GM06990 (cell line): ENCODE data around the gene NUDT2.

Source experiments
- DNase-seq: peaks from one replicate; pipeline ENCODE4 v3.0.0-alpha.2; 2011; ENCODE audit not compliant: insufficient read length; ENCODE audit errors: extremely low read depth
- H3K27me3 ChIP-seq: replicated peaks from 2 replicates; pipeline ENCODE4 v1.6.0; 2011; ENCODE audit warnings: low read length; ENCODE audit not compliant: control insufficient read depth, insufficient read depth
- H3K36me3 ChIP-seq: 2 replicates; pipeline ENCODE4 v1.5.1; 2011; ENCODE audit warnings: low read length; ENCODE audit not compliant: control insufficient read depth, insufficient read depth
- H3K4me3 ChIP-seq: replicated peaks from 2 replicates; pipeline ENCODE4 v1.5.1; 2011; ENCODE audit warnings: low read depth, mild to moderate bottlenecking, control low read depth, low read length
- TF ChIP-seq, protein P1 (sequence below): IDR thresholded peaks from 2 replicates; pipeline ENCODE4 v1.5.1; 2011; ENCODE audit warnings: low read length, control low read depth, mild to moderate bottlenecking, inconsistent platforms; ENCODE audit not compliant: insufficient read depth, poor library complexity, severe bottlenecking

NUDT2 gene

DNA sequence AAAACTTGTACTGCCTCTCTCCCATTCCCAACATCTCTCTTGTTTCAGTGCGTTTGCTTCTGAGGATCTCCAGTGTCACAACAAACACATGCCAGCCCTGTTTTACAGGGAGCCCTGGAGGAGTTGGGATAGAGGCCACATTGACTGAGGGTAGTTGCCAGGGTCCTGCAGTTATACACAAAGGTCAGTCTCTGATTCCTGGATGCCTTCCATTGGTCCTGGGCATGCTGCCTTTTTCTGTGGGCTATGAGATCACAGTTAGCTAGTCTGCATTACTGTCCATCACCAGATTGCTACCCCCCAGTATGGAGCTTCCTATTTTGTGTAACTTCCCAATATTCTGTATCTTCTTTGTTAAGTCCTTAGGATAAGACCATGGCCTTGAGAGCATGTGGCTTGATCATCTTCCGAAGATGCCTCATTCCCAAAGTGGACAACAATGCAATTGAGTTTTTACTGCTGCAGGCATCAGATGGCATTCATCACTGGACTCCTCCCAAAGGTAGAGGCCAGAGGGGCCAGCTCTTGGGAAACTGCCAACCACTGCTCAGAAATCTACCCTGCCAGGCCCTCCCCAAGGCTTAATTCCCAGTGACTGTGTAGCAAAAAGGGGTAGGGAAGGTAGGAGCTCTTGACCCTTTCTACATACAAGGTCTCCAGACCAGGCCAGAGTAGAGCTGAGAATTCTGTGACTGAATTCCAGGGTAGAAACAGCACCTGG is 9.5 kb downstream of the NUDT2 start:
- no peak for DNase-seq
- Histone ChIP-seq H3K36me3 (peaks cover 12% of the 10 kb centered on the region), H3K27me3 (no peaks in the 10 kb centered on the region), H3K4me3 (no peak overlapping the region)
- TF ChIP-seq, protein P1, sequence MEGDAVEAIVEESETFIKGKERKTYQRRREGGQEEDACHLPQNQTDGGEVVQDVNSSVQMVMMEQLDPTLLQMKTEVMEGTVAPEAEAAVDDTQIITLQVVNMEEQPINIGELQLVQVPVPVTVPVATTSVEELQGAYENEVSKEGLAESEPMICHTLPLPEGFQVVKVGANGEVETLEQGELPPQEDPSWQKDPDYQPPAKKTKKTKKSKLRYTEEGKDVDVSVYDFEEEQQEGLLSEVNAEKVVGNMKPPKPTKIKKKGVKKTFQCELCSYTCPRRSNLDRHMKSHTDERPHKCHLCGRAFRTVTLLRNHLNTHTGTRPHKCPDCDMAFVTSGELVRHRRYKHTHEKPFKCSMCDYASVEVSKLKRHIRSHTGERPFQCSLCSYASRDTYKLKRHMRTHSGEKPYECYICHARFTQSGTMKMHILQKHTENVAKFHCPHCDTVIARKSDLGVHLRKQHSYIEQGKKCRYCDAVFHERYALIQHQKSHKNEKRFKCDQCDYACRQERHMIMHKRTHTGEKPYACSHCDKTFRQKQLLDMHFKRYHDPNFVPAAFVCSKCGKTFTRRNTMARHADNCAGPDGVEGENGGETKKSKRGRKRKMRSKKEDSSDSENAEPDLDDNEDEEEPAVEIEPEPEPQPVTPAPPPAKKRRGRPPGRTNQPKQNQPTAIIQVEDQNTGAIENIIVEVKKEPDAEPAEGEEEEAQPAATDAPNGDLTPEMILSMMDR: no peak

DNA sequence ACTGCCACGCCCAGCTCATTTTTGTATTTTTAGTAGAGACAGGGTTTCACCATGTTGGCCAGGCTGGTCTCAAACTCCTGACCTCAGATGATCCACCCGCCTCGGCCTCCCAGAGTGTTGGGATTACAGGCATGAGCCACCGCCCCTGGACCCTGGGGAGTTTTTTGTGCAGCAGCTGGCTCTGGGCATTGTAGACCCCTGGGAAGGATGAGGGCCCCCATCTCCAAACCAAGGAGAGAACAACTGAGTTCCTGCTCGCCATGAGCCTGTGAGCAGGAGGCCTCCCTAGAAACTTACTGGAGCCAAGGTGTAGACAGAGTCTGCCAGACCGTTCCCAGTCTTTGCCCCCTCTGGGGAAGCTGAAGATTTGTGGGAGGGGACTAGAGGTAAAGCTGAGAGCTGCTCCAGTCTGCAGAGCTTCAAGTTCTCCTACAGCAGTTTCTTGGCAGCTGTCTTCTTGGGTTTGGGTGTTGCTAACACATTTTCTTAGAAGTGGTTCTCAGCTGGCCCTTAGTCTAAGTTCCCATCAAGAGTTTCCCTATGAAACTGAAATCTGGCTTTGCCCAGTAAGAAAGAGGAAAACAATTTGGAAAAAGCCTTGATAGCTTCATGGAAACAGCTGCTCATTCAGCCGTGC is 12.4 kb downstream of the NUDT2 start:
- Histone ChIP-seq H3K27me3 (no peaks in the 10 kb centered on the region), H3K4me3 (no peak overlapping the region), H3K36me3 (peaks cover 12% of the 10 kb centered on the region)
- DNase-seq: no peak
- TF ChIP-seq, protein P1: no peak

- TF ChIP-seq, protein P1: no peak
- Histone ChIP-seq H3K4me3 (no peak overlapping the region), H3K27me3 (no peaks in the 10 kb centered on the region), H3K36me3 (peaks cover 12% of the 10 kb centered on the region)
- no peak for DNase-seq
These were observed 13.7 kb downstream of the NUDT2 start for GRCh38 chr9:34343090-34343489.

DNA sequence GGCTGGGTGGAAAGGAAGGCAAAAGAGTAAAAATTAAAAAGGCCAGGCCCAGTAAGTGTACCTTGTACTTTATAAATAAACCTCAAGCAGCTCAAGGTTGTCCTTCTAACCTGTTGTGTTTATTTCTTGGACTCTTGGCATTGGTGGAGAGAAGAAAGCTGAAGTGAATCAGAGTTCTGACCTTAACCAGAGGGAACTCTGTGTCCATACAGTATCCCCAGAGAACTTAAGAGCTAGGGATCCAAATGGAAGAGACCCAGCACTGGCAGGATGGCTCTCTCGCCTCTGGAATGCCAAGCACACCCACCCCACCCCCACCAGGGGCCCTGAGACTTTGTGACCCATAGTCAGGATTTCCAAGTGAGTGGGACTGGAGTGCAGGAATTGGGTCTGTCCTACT is 14.2 kb downstream of the NUDT2 start:
- TF ChIP-seq, protein P1: no peak
- DNase-seq: no peak
- Histone ChIP-seq H3K36me3 (peaks cover 11% of the 10 kb centered on the region), H3K27me3 (no peaks in the 10 kb centered on the region), H3K4me3 (no peak overlapping the region)

DNA sequence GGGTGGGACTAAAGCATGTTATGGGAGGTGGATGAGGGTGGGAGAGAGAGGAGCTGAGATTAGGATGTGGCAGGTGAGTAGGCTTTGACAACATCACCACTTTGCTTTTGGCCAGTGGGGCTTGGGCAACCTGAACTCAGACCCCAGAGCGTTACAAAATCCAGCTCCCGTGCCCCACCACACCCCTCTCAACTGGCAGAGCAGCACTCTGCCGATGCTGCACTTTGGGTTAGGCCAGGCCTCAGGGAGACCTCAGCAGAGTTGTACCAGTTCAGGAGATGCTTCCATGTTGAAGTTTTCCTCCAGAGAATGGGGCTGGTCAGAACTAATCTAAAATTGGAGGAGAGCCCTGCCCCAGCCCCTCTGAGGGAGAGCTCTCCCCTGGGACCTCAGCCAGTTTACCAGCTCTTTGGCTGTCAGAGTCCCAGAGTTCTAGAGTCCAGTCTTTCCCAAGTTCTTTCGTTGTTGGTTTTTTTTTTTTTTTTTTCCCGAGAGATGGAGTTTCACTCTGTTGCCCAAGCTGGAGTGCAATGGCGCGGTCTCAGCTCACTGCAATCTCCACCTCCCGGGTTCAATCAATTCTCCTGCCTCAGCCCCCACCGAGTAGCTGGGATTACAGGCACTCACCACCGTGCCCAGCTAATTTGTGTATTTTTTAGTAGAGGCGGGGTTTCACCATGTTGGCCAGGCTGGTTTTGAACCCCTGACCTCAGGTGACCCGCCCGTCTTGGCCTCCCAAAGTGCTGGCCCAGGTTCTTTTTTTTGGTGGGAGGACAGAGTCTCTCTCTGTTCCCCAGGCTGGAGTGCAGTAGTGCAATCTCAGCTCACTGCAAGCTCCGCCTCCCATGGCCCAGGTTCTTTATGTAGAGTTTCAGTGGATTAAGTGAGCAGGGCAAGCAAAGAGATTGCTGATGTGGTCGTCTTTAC is 17.8 kb downstream of the NUDT2 start:
- H3K36me3 ChIP-seq: peaks cover 3% of the 10 kb centered on the region; the same call in 1 of the 2 replicates

More for the DNA sequence above, 17.8 kb downstream of the NUDT2 start:
- TF ChIP-seq, protein P1: no peak
- Histone ChIP-seq H3K27me3 (no peaks in the 10 kb centered on the region), H3K4me3 (no peak overlapping the region)
- DNase-seq: no peak
